OCI-LY1 (cell line): ENCODE results near the gene CBLC.

Source experiments
- H2AFZ ChIP-seq: fragments of 200-600 bp; sonication (generic), shearing (Covaris generic); 2 replicates; pipeline ENCODE4 v1.6.0; 2014; ENCODE audit warnings: antibody characterized with exemption, mild to moderate bottlenecking, low read length
- H3F3A ChIP-seq: fragments of 200-600 bp; sonication (generic), shearing (Covaris generic); 2 replicates; pipeline ENCODE4 v1.6.0; 2014; ENCODE audit warnings: mild to moderate bottlenecking, antibody characterized with exemption, low read length, moderate library complexity; ENCODE audit not compliant: insufficient read depth
- H3K27ac ChIP-seq: fragments of 200-600 bp; sonication (generic); 2 replicates; pipeline ENCODE4 v1.5.1; 2014; ENCODE audit warnings: low read length, mixed run types, mild to moderate bottlenecking, low read depth; ENCODE audit not compliant: poor library complexity, severe bottlenecking
- H3K27me3 ChIP-seq: fragments of 200-600 bp; sonication (generic); 2 replicates; pipeline ENCODE4 v1.6.0; 2014; ENCODE audit warnings: antibody characterized with exemption, mild to moderate bottlenecking, low read length, moderate library complexity; ENCODE audit not compliant: insufficient read depth
- H3K36me3 ChIP-seq: fragments of 200-600 bp; sonication (generic); 2 replicates; pipeline ENCODE4 v1.6.1; 2014; ENCODE audit warnings: mild to moderate bottlenecking, antibody characterized with exemption, low read length, moderate library complexity, mixed read lengths; ENCODE audit not compliant: insufficient read depth
- H3K4me1 ChIP-seq: fragments of 200-600 bp; sonication (generic); 2 replicates; pipeline ENCODE4 v1.5.1; 2014; ENCODE audit warnings: mild to moderate bottlenecking, low read length, moderate library complexity; ENCODE audit not compliant: insufficient read depth, severe bottlenecking
- H3K4me2 ChIP-seq: fragments of 200-600 bp; sonication (generic), shearing (Covaris generic); 2 replicates; pipeline ENCODE4 v1.6.1; 2014; ENCODE audit warnings: low read length
- H3K4me3 ChIP-seq: fragments of 200-600 bp; sonication (generic); 2 replicates; pipeline ENCODE4 v1.5.1; 2014; ENCODE audit warnings: low read length, low read depth, mild to moderate bottlenecking, mixed read lengths; ENCODE audit not compliant: poor library complexity, severe bottlenecking
- H3K79me2 ChIP-seq: fragments of 200-600 bp; shearing (Covaris generic); 2 replicates; pipeline ENCODE4 v1.6.1; 2016; ENCODE audit warnings: mixed run types, low read length, mixed read lengths; ENCODE audit not compliant: insufficient read depth
- H3K9ac ChIP-seq: fragments of 200-600 bp; sonication (generic), shearing (Covaris generic); 2 replicates; pipeline ENCODE4 v1.6.1; 2014; ENCODE audit warnings: mild to moderate bottlenecking, low read length, mixed read lengths
- H3K9me2 ChIP-seq: fragments of 200-600 bp; sonication (generic), shearing (Covaris generic); 2 replicates; pipeline ENCODE4 v1.6.1; 2014; ENCODE audit warnings: low read depth, mild to moderate bottlenecking, low read length, mixed read lengths
- H3K9me3 ChIP-seq: fragments of 200-600 bp; shearing (Covaris generic); 2 replicates; pipeline ENCODE4 v1.6.1; 2014; ENCODE audit warnings: low read length, mixed read lengths
- H4K20me1 ChIP-seq: fragments of 200-600 bp; sonication (generic), shearing (Covaris generic); 2 replicates; pipeline ENCODE4 v1.6.0; 2016; ENCODE audit warnings: mild to moderate bottlenecking, low read length; ENCODE audit not compliant: insufficient read depth
- EZH2 ChIP-seq: fragments of 200-600 bp; sonication (generic), shearing (Covaris generic); IDR thresholded peaks from 2 replicates; pipeline ENCODE4 v1.8.0; 2017; ENCODE audit warnings: borderline replicate concordance, mixed run types, mild to moderate bottlenecking, antibody characterized with exemption, low read length, moderate library complexity, mixed read lengths
- TF ChIP-seq, protein P1 (sequence below): fragments of 200-600 bp; sonication (generic), shearing (Covaris generic); IDR thresholded peaks from 2 replicates; pipeline ENCODE4 v1.5.1; 2017; ENCODE audit warnings: mild to moderate bottlenecking, antibody characterized with exemption, low read length, moderate library complexity, mixed read lengths

CBLC gene

DNA sequence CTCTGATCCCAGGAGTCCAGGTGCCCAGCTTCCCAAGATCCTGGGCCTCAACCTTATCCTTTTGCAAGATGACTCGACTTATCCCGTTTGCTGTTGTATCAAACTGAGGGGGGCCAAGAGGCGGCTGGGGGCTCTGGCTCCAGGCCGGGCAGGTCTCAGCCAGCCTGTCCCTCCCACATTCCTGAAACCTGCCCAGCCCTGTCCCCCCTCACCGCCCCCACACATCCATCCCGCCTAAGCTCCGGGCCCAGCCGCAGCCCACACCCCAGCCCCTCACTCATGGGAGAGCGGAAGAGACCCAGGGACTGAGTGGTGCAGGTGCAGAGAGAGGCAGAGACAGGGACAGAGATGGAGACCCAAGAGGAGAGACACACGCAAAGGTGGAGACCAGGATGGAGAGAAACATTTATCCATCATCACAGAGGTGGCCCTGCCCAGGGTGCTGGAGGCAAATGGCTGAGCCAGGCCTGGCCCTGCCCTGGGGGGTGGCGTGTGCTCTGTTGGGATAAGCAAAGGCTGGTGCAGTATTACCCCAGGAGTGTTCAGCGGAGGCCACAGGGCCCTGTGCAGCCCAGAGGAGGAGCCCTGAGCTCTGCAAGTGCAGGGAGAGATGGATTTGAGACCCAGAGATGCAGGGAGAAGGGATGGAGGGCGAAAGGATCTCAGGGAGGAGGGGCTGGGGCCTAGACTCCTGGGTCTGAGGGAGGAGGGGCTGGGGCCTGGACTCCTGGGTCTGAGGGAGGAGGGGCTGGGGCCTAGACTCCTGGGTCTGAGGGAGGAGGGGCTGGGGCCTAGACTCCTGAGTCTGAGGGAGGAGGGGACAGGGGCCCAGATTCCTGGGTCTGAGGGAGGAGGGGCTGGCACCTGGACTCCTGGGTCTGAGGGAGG is 32.8 kb downstream of the CBLC start:
- Histone ChIP-seq H3K4me2 (no peak overlapping the region), H3K4me3 (no peak overlapping the region), H3K27ac (no peak overlapping the region), H3F3A (no peaks in the 10 kb centered on the region), H3K4me1 (peaks cover 3% of the 10 kb centered on the region), H3K36me3 (no peaks in the 10 kb centered on the region), H3K79me2 (no peaks in the 10 kb centered on the region), H3K9me3 (no peaks in the 10 kb centered on the region), H3K9me2 (no peaks in the 10 kb centered on the region), H3K9ac (no peak overlapping the region), H2AFZ (no peak overlapping the region), H3K27me3 (0 out of 2 replicates have a peak, but pooled peaks cover 6% of the 10 kb centered on the region), H4K20me1 (no peaks in the 10 kb centered on the region)
- TF ChIP-seq, protein P1, sequence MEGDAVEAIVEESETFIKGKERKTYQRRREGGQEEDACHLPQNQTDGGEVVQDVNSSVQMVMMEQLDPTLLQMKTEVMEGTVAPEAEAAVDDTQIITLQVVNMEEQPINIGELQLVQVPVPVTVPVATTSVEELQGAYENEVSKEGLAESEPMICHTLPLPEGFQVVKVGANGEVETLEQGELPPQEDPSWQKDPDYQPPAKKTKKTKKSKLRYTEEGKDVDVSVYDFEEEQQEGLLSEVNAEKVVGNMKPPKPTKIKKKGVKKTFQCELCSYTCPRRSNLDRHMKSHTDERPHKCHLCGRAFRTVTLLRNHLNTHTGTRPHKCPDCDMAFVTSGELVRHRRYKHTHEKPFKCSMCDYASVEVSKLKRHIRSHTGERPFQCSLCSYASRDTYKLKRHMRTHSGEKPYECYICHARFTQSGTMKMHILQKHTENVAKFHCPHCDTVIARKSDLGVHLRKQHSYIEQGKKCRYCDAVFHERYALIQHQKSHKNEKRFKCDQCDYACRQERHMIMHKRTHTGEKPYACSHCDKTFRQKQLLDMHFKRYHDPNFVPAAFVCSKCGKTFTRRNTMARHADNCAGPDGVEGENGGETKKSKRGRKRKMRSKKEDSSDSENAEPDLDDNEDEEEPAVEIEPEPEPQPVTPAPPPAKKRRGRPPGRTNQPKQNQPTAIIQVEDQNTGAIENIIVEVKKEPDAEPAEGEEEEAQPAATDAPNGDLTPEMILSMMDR = no peak
- no peak for TF ChIP-seq EZH2

DNA sequence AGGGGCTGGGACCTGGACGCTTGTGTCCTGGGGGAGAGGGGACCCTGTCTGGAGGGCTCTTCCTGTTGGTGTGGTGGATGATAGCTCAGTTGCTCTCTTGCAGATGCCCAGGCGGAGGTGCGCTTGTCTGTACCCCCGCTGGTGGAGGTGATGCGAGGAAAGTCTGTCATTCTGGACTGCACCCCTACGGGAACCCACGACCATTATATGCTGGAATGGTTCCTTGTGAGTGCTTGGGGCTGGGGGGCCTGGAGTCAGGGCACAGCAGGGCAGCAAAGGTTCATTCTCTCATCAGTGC is 33.4 kb downstream of the CBLC start:
- Histone ChIP-seq H3K4me2 (no peak overlapping the region), H3K36me3 (no peaks in the 10 kb centered on the region)

DNA sequence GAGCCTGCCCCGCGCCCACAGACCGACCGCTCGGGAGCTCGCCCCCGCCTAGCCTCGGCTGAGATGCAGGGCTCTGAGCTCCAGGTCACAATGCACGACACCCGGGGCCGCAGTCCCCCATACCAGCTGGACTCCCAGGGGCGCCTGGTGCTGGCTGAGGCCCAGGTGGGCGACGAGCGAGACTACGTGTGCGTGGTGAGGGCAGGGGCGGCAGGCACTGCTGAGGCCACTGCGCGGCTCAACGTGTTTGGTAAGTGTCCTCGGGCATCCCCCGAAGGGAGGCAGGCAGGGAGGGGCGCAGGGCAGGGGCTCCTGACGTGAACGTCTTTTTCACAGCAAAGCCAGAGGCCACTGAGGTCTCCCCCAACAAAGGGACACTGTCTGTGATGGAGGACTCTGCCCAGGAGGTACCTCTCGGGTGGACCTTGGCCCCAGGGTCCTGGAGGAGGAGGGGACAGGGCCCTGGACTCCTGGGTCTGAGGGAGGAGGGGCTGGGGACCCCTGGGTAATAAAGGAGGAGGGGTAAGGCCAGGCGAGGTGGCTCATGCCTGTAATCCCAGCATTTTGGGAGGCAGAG is 34.5 kb downstream of the CBLC start:
- H3K9ac ChIP-seq = no peak overlapping the region

More for the DNA sequence above, 33.4 kb downstream of the CBLC start:
- H3K9me2 ChIP-seq = no peaks in the 10 kb centered on the region
- H3K4me3 ChIP-seq = no peak overlapping the region
- H2AFZ ChIP-seq = no peak overlapping the region
- no peaks in the 10 kb centered on the region for H4K20me1 ChIP-seq
- peaks cover 3% of the 10 kb centered on the region for H3K4me1 ChIP-seq
- H3K79me2 ChIP-seq = no peaks in the 10 kb centered on the region
- no peak overlapping the region for H3K9ac ChIP-seq
- H3K27ac ChIP-seq = no peak overlapping the region
- 0 out of 2 replicates have a peak, but pooled peaks cover 6% of the 10 kb centered on the region for H3K27me3 ChIP-seq
- no peaks in the 10 kb centered on the region for H3F3A ChIP-seq
- no peak for TF ChIP-seq EZH2
- TF ChIP-seq, protein P1 = no peak
- H3K9me3 ChIP-seq = no peaks in the 10 kb centered on the region

More for the DNA sequence above, 34.5 kb downstream of the CBLC start:
- H3F3A ChIP-seq = no peaks in the 10 kb centered on the region
- H3K27ac ChIP-seq = no peak overlapping the region
- no peaks in the 10 kb centered on the region for H3K9me2 ChIP-seq
- no peak overlapping the region for H3K4me2 ChIP-seq
- peaks cover 3% of the 10 kb centered on the region for H3K4me1 ChIP-seq
- H3K4me3 ChIP-seq = no peak overlapping the region
- H4K20me1 ChIP-seq = no peaks in the 10 kb centered on the region
- H3K9me3 ChIP-seq = no peaks in the 10 kb centered on the region
- TF ChIP-seq EZH2 = no peak
- TF ChIP-seq, protein P1 = no peak
- H3K27me3 ChIP-seq = 0 out of 2 replicates have a peak, but pooled peaks cover 3% of the 10 kb centered on the region
- H3K79me2 ChIP-seq = no peaks in the 10 kb centered on the region
- no peak overlapping the region for H2AFZ ChIP-seq
- H3K36me3 ChIP-seq = no peaks in the 10 kb centered on the region
